H9 (cell line): ENCODE measurements around the gene MFN2. TPM values are rescaled to one million over a fixed set of nuclear protein-coding genes. Genes with fewer than 3 reads are reported as not detected.

Source experiments
- DNase-seq: peaks from one replicate; pipeline ENCODE4 v3.0.0-alpha.2; 2017
- H2AFZ ChIP-seq: one replicate; pipeline ENCODE4 v1.6.1; 2013; ENCODE audit warnings: mild to moderate bottlenecking, low read length, control low read depth, moderate library complexity
- H2AK5ac ChIP-seq: 2 replicates; pipeline ENCODE4 v1.6.1; 2013; ENCODE audit warnings: low read length, control low read depth, mixed read lengths; ENCODE audit not compliant: insufficient read length
- H2BK120ac ChIP-seq: one replicate; pipeline ENCODE4 v1.6.1; 2013; ENCODE audit warnings: low read depth, mild to moderate bottlenecking, low read length, control low read depth, inconsistent platforms; ENCODE audit not compliant: poor library complexity, severe bottlenecking
- H2BK12ac ChIP-seq: 2 replicates; pipeline ENCODE4 v1.6.1; 2013; ENCODE audit warnings: low read length, control low read depth, mixed read lengths, low read depth; ENCODE audit not compliant: insufficient read length
- H2BK15ac ChIP-seq: 2 replicates; pipeline ENCODE4 v1.6.1; 2013; ENCODE audit warnings: low read depth, low read length, control low read depth
- H2BK20ac ChIP-seq: one replicate; pipeline ENCODE4 v1.6.1; 2013; ENCODE audit warnings: low read depth, mild to moderate bottlenecking, low read length, control low read depth, inconsistent platforms; ENCODE audit not compliant: poor library complexity, severe bottlenecking
- H2BK5ac ChIP-seq: 2 replicates; pipeline ENCODE4 v1.6.1; 2013; ENCODE audit warnings: low read length, control low read depth, mixed read lengths; ENCODE audit not compliant: insufficient read length
- H3K14ac ChIP-seq: 2 replicates; pipeline ENCODE4 v1.6.1; 2013; ENCODE audit warnings: low read length, control low read depth; ENCODE audit not compliant: insufficient read depth
- H3K18ac ChIP-seq: 2 replicates; pipeline ENCODE4 v1.6.1; 2013; ENCODE audit warnings: low read depth, mild to moderate bottlenecking, mixed read lengths, low read length, control low read depth; ENCODE audit not compliant: insufficient read length
- H3K23ac ChIP-seq: 2 replicates; pipeline ENCODE4 v1.6.1; 2013; ENCODE audit warnings: low read length, control low read depth, mixed read lengths, low read depth; ENCODE audit not compliant: insufficient read length
- H3K23me2 ChIP-seq: 2 replicates; pipeline ENCODE4 v1.6.1; 2013; ENCODE audit warnings: low read depth, mild to moderate bottlenecking, mixed read lengths, low read length, control low read depth; ENCODE audit not compliant: insufficient read length, poor library complexity, severe bottlenecking
- H3K27ac ChIP-seq: 2 replicates; pipeline ENCODE4 v1.5.1; 2013; ENCODE audit warnings: low read length, control low read depth, mixed read lengths, low read depth; ENCODE audit not compliant: insufficient read length
- H3K27me3 ChIP-seq: 2 replicates; pipeline ENCODE4 v1.6.1; 2013; ENCODE audit warnings: low read length, control low read depth, inconsistent platforms; ENCODE audit not compliant: insufficient read depth
- H3K4ac ChIP-seq: 2 replicates; pipeline ENCODE4 v1.6.1; 2013; ENCODE audit warnings: low read depth, mild to moderate bottlenecking, control low read depth, inconsistent platforms, low read length, moderate library complexity
- H3K4me1 ChIP-seq: 2 replicates; pipeline ENCODE4 v1.6.1; 2013; ENCODE audit warnings: low read length, control low read depth, inconsistent platforms; ENCODE audit not compliant: insufficient read depth
- H3K4me2 ChIP-seq: 2 replicates; pipeline ENCODE4 v1.6.1; 2013; ENCODE audit warnings: low read length, control low read depth, mixed read lengths; ENCODE audit not compliant: insufficient read length, insufficient read depth
- H3K56ac ChIP-seq: 2 replicates; pipeline ENCODE4 v1.6.1; 2013; ENCODE audit warnings: low read depth, mild to moderate bottlenecking, mixed read lengths, low read length, control low read depth; ENCODE audit not compliant: insufficient read length
- H3K79me1 ChIP-seq: 2 replicates; pipeline ENCODE4 v1.6.1; 2013; ENCODE audit warnings: low read depth, mild to moderate bottlenecking, moderate library complexity, low read length, control low read depth, inconsistent platforms; ENCODE audit not compliant: insufficient read depth, poor library complexity, severe bottlenecking
- H3K79me2 ChIP-seq: 2 replicates; pipeline ENCODE4 v1.6.1; 2013; ENCODE audit warnings: low read length, control low read depth, inconsistent platforms; ENCODE audit not compliant: insufficient read depth
- H3K9ac ChIP-seq: 2 replicates; pipeline ENCODE4 v1.6.1; 2013; ENCODE audit warnings: low read length, control low read depth, mixed read lengths; ENCODE audit not compliant: insufficient read length; ENCODE audit errors: extremely low read depth
- H3K9me3 ChIP-seq: one replicate; pipeline ENCODE4 v1.6.1; 2013; ENCODE audit warnings: low read depth, low read length, inconsistent platforms; ENCODE audit not compliant: control insufficient read depth
- H3T11ph ChIP-seq: one replicate; pipeline ENCODE4 v1.6.1; 2013; ENCODE audit warnings: mild to moderate bottlenecking, low read length, control low read depth, inconsistent platforms
- H4K20me1 ChIP-seq: one replicate; pipeline ENCODE4 v1.6.1; 2013; ENCODE audit not compliant: control insufficient read depth, insufficient read length, insufficient read depth
- H4K5ac ChIP-seq: 2 replicates; pipeline ENCODE4 v1.6.1; 2013; ENCODE audit warnings: low read depth, mild to moderate bottlenecking, mixed read lengths, low read length, control low read depth; ENCODE audit not compliant: insufficient read length
- H4K8ac ChIP-seq: replicated peaks from 2 replicates; pipeline ENCODE4 v1.6.1; 2013; ENCODE audit warnings: low read length, control low read depth, mixed read lengths, low read depth; ENCODE audit not compliant: insufficient read length
- H4K91ac ChIP-seq: 2 replicates; pipeline ENCODE4 v1.6.1; 2013; ENCODE audit warnings: low read depth, mild to moderate bottlenecking, moderate library complexity, mixed read lengths, low read length, control low read depth; ENCODE audit not compliant: insufficient read length
- H3K27ac Mint-ChIP-seq, 3 experiments: 2 replicates in 2 of 3; 3 replicates in 1 of 3; pipeline ENCODE4 v1.8.0; 2020 to 2021; ENCODE audit warnings: mixed read lengths in 3 of 3, mild to moderate bottlenecking in 1 of 3, moderate library complexity in 1 of 3
- H3K27me3 Mint-ChIP-seq: 2 replicates; pipeline ENCODE4 v1.8.0; 2021; ENCODE audit warnings: low read depth, mild to moderate bottlenecking, moderate library complexity, mixed read lengths
- H3K36me3 Mint-ChIP-seq, 3 experiments: 2 replicates in 2 of 3; 3 replicates in 1 of 3; pipeline ENCODE4 v1.8.0; 2020 to 2021; ENCODE audit warnings: low read depth in 3 of 3, mixed read lengths in 3 of 3; ENCODE audit not compliant: insufficient read depth in 1 of 3
- H3K4me1 Mint-ChIP-seq, 2 experiments: 2 replicates each; pipeline ENCODE4 v1.8.0; 2020; ENCODE audit warnings: mixed read lengths in 2 of 2
- H3K4me3 Mint-ChIP-seq, 2 experiments: 2 replicates in 1 of 2; 3 replicates in 1 of 2; pipeline ENCODE4 v1.8.0; 2020 to 2021; ENCODE audit warnings: mild to moderate bottlenecking in 2 of 2, mixed read lengths in 2 of 2, moderate library complexity in 1 of 2
- H3K9me3 Mint-ChIP-seq, 2 experiments: 2 replicates in 1 of 2; 3 replicates in 1 of 2; pipeline ENCODE4 v1.8.0; 2020; ENCODE audit warnings: mild to moderate bottlenecking in 2 of 2, mixed read lengths in 2 of 2, moderate library complexity in 1 of 2
- WGBS: extraction: QIAGEN DNeasy Blood & Tissue Kit; methylation state at CpG from one replicate; pipeline ENCODE4 v1.1.7; 2013; ENCODE audit warnings: missing lambda C conversion rate, low lambda C conversion rate, mixed read lengths; ENCODE audit not compliant: insufficient read length; ENCODE audit errors: extremely low coverage; 5-methylcytosine and 5-hydroxymethylcytosine counted together
- total RNA-seq: library from RNA; stranded (reverse); gene quantifications from 2 replicates; pipeline ENCODE4 v1.2.1, GENCODE V29; 2021
- TF ChIP-seq, protein P1 (sequence below): fragments of 200-600 bp; sonication (generic); conservative IDR thresholded peaks from 3 replicates; pipeline ENCODE4 v1.8.0; 2021; ENCODE audit warnings: antibody characterized with exemption, mild to moderate bottlenecking

Gene MFN2
- total RNA-seq, 1 experiment from 2014 or later: 61.4 TPM

DNA sequence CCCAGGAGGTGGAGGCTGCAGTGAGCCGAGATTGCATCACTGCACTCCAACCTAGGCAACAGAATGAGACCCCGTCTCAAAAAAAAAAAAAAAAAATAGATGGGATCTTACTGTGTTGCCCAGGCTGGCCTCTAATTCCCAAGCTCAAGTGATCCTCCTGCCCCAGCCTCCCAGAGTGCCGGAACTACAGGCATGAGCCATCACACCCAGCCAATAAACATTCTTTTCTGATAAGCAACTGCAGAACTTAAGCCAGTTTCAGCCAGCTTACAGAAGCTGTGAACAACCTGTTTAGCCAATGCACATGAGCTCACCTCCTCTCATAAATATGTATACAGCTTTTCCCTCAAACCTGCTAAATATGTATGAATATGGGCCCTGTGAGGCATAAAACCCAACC is 35.9 kb downstream of the MFN2 start:
- Mint-ChIP-seq H3K4me1 (peaks cover 11 to 12% of the 10 kb centered on the region in 2 experiments; a peak in 3 of 4 replicates), H3K9me3 (no peaks in the 10 kb centered on the region), H3K4me3 (no peak overlapping the region), H3K27ac (no peak overlapping the region), H3K36me3 (peaks cover 5 to 23% (median 19%) of the 10 kb centered on the region in 3 experiments; a peak in 6 of 7 replicates), H3K27me3 (no peaks in the 10 kb centered on the region)
- no peaks in the 10 kb centered on the region for H3K27me3 ChIP-seq
- no peak overlapping the region for H4K8ac ChIP-seq
- TF ChIP-seq, protein P1, sequence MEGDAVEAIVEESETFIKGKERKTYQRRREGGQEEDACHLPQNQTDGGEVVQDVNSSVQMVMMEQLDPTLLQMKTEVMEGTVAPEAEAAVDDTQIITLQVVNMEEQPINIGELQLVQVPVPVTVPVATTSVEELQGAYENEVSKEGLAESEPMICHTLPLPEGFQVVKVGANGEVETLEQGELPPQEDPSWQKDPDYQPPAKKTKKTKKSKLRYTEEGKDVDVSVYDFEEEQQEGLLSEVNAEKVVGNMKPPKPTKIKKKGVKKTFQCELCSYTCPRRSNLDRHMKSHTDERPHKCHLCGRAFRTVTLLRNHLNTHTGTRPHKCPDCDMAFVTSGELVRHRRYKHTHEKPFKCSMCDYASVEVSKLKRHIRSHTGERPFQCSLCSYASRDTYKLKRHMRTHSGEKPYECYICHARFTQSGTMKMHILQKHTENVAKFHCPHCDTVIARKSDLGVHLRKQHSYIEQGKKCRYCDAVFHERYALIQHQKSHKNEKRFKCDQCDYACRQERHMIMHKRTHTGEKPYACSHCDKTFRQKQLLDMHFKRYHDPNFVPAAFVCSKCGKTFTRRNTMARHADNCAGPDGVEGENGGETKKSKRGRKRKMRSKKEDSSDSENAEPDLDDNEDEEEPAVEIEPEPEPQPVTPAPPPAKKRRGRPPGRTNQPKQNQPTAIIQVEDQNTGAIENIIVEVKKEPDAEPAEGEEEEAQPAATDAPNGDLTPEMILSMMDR: no peak
- H3K14ac ChIP-seq: no peak overlapping the region
- no peak overlapping the region for H2AK5ac ChIP-seq
- H2AFZ ChIP-seq: no peak overlapping the region
- no CpG with 5 or more reads among the region's 3 CpGs for WGBS
- no peaks in the 10 kb centered on the region; the same call in 1 of the 2 replicates for H3K4me1 ChIP-seq
- no peak overlapping the region for H2BK120ac ChIP-seq
- no peak overlapping the region for H3T11ph ChIP-seq
- H3K23ac ChIP-seq: no peak overlapping the region
- H4K20me1 ChIP-seq: no peaks in the 10 kb centered on the region
- H4K5ac ChIP-seq: no peak overlapping the region
- no peak overlapping the region for H3K4me2 ChIP-seq
- peaks cover 5% of the 10 kb centered on the region for H3K23me2 ChIP-seq
- H3K79me1 ChIP-seq: peaks cover 6% of the 10 kb centered on the region
- H3K9ac ChIP-seq: no peak overlapping the region
- H3K18ac ChIP-seq: no peak overlapping the region
- no peak overlapping the region for H3K56ac ChIP-seq
- no peak overlapping the region for H2BK5ac ChIP-seq
- H3K4ac ChIP-seq: no peak overlapping the region
- H2BK12ac ChIP-seq: no peak overlapping the region
- H3K79me2 ChIP-seq: peaks cover 5% of the 10 kb centered on the region; the same call in 1 of the 2 replicates
- H3K9me3 ChIP-seq: no peaks in the 10 kb centered on the region
- no peak overlapping the region for H3K27ac ChIP-seq
- H2BK20ac ChIP-seq: no peak overlapping the region
- no peak overlapping the region for H2BK15ac ChIP-seq
- no peak overlapping the region for H4K91ac ChIP-seq
- DNase-seq: no peak
